Measurements from ENCODE around the gene PLXND1. TPM values are rescaled to one million over a fixed set of nuclear protein-coding genes. Genes with fewer than 3 reads are reported as not detected.

PLXND1 gene
- total RNA-seq, 1 experiment from 2014 or later, result 47.3 TPM

DNA sequence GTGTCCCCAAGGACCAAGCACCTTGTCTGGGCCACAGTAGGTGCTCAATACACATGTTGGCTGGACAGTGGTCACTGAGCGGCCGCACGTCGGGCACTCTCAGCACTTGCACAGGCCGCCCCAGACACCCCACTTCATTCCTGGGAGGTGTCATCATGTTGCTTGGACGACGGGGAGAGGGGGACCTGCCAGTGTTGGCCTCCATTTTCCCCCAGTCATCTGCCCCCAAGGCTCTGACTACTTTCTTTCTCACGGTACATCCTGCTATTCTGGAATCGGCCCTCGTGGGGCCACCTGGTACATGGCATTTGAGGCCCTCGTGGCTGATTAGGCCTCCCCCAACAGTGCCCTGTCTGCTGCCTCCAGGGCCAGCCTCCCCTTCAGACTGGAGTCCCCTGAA is 79.2 kb downstream of the PLXND1 start:
- POLR2A ChIA-PET, result no interaction called here
- RAD21 ChIA-PET (ENCODE audit: low non-redundant PET in 1 of 2, low total read pairs in 2 of 2, uncharacterized antibody in 2 of 2, unreplicated experiment in 2 of 2), result no interaction called here
- no peaks in the 10 kb centered on the region for H3K9me2 ChIP-seq (ENCODE audit: insufficient read depth)
- no peak for DNase-seq (ENCODE audit: low read depth, low spot score)
- BruUV-seq (replicated peaks), result no TSS peak
- H3K4me3 ChIP-seq (replicated peaks in 1 of 2; ENCODE audit: low read depth in 1 of 2, low read length in 2 of 2), result no peak overlapping the region
- intact Hi-C loops (cut with micrococcal nuclease), result no loop called here
- CTCF ChIA-PET, result no interaction called here
- no peak overlapping the region for H3K4me2 ChIP-seq (ENCODE audit: low read length)
- no peaks in the 10 kb centered on the region for H3K9me3 ChIP-seq (ENCODE audit: control insufficient read depth in 1 of 2, insufficient read depth in 1 of 2, low read depth in 1 of 2, low read length in 2 of 2)
- H3K79me2 ChIP-seq (ENCODE audit: insufficient read depth, low read length), result no peaks in the 10 kb centered on the region
- no peaks in the 10 kb centered on the region for H4K20me1 ChIP-seq (ENCODE audit: insufficient read depth)
- TF ChIP-seq SRF (IDR thresholded peaks at IDR 0.05; ENCODE audit: low read depth) (no peak), TCF7L2 (IDR thresholded peaks at IDR 0.05; ENCODE audit: borderline replicate concordance, extremely low read depth, insufficient read depth, insufficient read length) (no peak)
- no peaks in the 10 kb centered on the region for H3K27me3 ChIP-seq (ENCODE audit: insufficient read depth, low read length)
- no peaks in the 10 kb centered on the region for H3K36me3 ChIP-seq (ENCODE audit: control insufficient read depth in 1 of 2, insufficient read depth in 2 of 2, low read length in 2 of 2)
- H3K9ac ChIP-seq (ENCODE audit: low read length), result no peak overlapping the region
- ATAC-seq, result no peak
- H3K4me1 ChIP-seq (ENCODE audit: control insufficient read depth in 1 of 2, insufficient read depth in 2 of 2, low read length in 2 of 2), result no peaks in the 10 kb centered on the region
- no peak overlapping the region for H2AFZ ChIP-seq (ENCODE audit: low read depth, low read length, poor library complexity, severe bottlenecking)
- no peak overlapping the region for H3K27ac ChIP-seq (ENCODE audit: low read depth, low read length)

GRCh38 chr3:129526121-129526900 is 80.2 kb downstream of the PLXND1 start:
- ATAC-seq (no peak), DNase-seq (ENCODE audit: low read depth, low spot score) (no peak)
- Histone ChIP-seq H3K36me3 (ENCODE audit: control insufficient read depth in 1 of 2, insufficient read depth in 2 of 2, low read length in 2 of 2) (no peaks in the 10 kb centered on the region), H3K9me2 (ENCODE audit: insufficient read depth) (no peaks in the 10 kb centered on the region), H3K9me3 (ENCODE audit: control insufficient read depth in 1 of 2, insufficient read depth in 1 of 2, low read depth in 1 of 2, low read length in 2 of 2) (no peaks in the 10 kb centered on the region), H3K27ac (ENCODE audit: low read depth, low read length) (no peak overlapping the region), H3K27me3 (ENCODE audit: insufficient read depth, low read length) (no peaks in the 10 kb centered on the region), H3K4me2 (ENCODE audit: low read length) (no peak overlapping the region), H2AFZ (ENCODE audit: low read depth, low read length, poor library complexity, severe bottlenecking) (no peak overlapping the region), H3K4me3 (replicated peaks in 1 of 2; ENCODE audit: low read depth in 1 of 2, low read length in 2 of 2) (no peak overlapping the region), H4K20me1 (ENCODE audit: insufficient read depth) (no peaks in the 10 kb centered on the region), H3K4me1 (ENCODE audit: control insufficient read depth in 1 of 2, insufficient read depth in 2 of 2, low read length in 2 of 2) (no peaks in the 10 kb centered on the region), H3K9ac (ENCODE audit: low read length) (no peak overlapping the region), H3K79me2 (ENCODE audit: insufficient read depth, low read length) (no peaks in the 10 kb centered on the region)
- ChIA-PET POLR2A (no interaction called here), CTCF (no interaction called here), RAD21 (ENCODE audit: low non-redundant PET in 1 of 2, low total read pairs in 2 of 2, uncharacterized antibody in 2 of 2, unreplicated experiment in 2 of 2) (no interaction called here)
- intact Hi-C loops (cut with micrococcal nuclease), result no loop called here
- no TSS peak for BruUV-seq (replicated peaks)
- TF ChIP-seq ZNF274 (IDR thresholded peaks at IDR 0.05; ENCODE audit: low read depth, low read length), result no peak
- TF ChIP-seq, protein P1, sequence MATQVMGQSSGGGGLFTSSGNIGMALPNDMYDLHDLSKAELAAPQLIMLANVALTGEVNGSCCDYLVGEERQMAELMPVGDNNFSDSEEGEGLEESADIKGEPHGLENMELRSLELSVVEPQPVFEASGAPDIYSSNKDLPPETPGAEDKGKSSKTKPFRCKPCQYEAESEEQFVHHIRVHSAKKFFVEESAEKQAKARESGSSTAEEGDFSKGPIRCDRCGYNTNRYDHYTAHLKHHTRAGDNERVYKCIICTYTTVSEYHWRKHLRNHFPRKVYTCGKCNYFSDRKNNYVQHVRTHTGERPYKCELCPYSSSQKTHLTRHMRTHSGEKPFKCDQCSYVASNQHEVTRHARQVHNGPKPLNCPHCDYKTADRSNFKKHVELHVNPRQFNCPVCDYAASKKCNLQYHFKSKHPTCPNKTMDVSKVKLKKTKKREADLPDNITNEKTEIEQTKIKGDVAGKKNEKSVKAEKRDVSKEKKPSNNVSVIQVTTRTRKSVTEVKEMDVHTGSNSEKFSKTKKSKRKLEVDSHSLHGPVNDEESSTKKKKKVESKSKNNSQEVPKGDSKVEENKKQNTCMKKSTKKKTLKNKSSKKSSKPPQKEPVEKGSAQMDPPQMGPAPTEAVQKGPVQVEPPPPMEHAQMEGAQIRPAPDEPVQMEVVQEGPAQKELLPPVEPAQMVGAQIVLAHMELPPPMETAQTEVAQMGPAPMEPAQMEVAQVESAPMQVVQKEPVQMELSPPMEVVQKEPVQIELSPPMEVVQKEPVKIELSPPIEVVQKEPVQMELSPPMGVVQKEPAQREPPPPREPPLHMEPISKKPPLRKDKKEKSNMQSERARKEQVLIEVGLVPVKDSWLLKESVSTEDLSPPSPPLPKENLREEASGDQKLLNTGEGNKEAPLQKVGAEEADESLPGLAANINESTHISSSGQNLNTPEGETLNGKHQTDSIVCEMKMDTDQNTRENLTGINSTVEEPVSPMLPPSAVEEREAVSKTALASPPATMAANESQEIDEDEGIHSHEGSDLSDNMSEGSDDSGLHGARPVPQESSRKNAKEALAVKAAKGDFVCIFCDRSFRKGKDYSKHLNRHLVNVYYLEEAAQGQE (IDR thresholded peaks at IDR 0.05; ENCODE audit: low read depth), result no peak
- TF ChIP-seq SP1 (IDR thresholded peaks at IDR 0.05; ENCODE audit: low read depth), result no peak
- TF ChIP-seq POLR2AphosphoS5 (IDR thresholded peaks at IDR 0.05; ENCODE audit: low read depth, low read length), result no peak
- no peak for TF ChIP-seq MAX (IDR thresholded peaks at IDR 0.05)
- TF ChIP-seq, protein P2, sequence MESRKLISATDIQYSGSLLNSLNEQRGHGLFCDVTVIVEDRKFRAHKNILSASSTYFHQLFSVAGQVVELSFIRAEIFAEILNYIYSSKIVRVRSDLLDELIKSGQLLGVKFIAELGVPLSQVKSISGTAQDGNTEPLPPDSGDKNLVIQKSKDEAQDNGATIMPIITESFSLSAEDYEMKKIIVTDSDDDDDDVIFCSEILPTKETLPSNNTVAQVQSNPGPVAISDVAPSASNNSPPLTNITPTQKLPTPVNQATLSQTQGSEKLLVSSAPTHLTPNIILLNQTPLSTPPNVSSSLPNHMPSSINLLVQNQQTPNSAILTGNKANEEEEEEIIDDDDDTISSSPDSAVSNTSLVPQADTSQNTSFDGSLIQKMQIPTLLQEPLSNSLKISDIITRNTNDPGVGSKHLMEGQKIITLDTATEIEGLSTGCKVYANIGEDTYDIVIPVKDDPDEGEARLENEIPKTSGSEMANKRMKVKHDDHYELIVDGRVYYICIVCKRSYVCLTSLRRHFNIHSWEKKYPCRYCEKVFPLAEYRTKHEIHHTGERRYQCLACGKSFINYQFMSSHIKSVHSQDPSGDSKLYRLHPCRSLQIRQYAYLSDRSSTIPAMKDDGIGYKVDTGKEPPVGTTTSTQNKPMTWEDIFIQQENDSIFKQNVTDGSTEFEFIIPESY (IDR thresholded peaks at IDR 0.05; ENCODE audit: extremely low read depth, insufficient replicate concordance, low read length), result no peak
- TF ChIP-seq TCF7L2 (IDR thresholded peaks at IDR 0.05; ENCODE audit: borderline replicate concordance, extremely low read depth, insufficient read depth, insufficient read length), result no peak
- TF ChIP-seq CTCF (IDR thresholded peaks at IDR 0.05 in 2 of 3, conservative IDR thresholded peaks at IDR 0.05 in 1 of 3; ENCODE audit: borderline replicate concordance in 1 of 3, insufficient read depth in 1 of 3, low read depth in 2 of 3, low read length in 2 of 3), result no peak
- TF ChIP-seq ZFX (IDR thresholded peaks at IDR 0.05), result no peak
- no peak for TF ChIP-seq EGR1 (IDR thresholded peaks at IDR 0.05; ENCODE audit: low read depth)

Data from HCT116 (cell line).